Measurements from ENCODE around the gene NOTUM.
A peak's percentile ranks its signal among the peaks of the same experiment; 100 is the strongest.
"Not testable (repeated sequence)": the region's sequence is repeated elsewhere in the genome, so short reads cannot be mapped to it uniquely, and the experiment has no call there.

The NOTUM gene

DNA sequence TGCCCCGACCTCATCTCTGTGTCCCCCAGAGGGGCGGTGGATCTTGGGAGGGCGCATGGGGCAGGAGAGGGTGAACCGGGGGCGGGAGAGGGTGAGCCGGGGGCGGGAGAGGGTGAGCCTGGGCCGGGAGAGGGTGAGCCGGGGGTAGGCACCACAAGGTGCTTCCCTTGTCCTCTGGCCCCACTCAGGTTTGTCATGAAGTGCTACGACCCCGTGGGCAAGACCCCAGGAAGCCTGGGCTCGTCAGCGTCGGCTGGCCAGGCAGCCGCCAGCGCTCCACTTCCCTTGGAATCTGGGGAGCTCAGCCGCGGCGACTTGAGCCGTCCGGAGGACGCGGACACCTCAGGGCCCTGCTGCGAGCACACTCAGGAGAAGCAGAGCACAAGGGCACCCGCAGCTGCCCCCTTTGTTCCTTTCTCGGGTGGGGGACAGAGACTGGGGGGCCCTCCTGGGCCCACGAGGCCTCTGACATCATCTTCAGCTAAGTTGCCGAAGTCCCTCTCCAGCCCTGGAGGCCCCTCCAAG is 35.3 kb upstream of the NOTUM start:
- no peak for DNase-seq

GRCh38 chr17:81995463-81996231 is 34.7 kb upstream of the NOTUM start:
- DNase-seq = no peak

GRCh38 chr17:81994593-81995462 is 33.8 kb upstream of the NOTUM start:
- DNase-seq = no peak

DNA sequence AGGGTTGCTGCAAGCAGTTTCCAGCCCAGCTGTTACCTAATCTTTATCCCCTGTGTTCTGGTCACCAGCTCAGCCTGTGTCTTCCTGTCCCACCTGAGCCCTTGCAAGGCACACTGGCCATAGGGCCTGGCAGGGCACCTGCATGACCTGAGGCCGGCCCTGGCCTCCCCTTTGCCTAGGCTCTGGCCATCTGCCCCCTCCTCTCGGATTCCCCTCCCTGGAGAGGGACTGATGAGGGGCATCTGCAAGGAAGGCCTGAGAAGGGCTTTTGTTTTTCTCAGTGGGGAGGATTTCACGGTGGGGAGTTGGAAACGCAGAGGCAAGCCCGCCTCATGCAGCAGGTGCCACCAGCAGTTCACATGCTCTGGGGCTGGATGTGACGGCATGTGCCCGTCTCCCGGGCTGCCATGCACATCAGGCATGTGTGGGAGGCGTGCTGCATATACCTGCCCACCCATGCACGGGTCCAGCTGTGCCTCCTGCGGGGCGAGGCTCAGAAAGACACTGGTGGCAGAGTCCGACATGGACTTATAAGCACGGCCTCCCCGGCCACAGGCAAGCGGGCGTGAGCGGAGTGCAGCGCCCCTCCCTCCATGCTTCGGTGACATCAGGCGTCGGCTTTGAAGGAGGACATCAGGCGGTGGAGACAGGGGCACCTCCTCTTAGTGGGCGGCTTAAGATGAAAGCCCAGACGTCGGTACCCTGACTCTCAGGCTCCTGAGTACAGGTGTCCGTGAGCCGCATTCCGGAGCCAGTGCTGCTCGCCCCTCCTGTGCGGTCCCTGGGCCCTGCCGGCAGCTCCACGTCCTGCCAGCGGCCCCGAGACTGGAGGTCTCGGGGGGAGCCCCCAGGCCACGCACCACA is 33.0 kb upstream of the NOTUM start:
- DNase-seq = no peak

- DNase-seq = no peak
Observed at GRCh38 chr17:81992306-81993102, 31.5 kb upstream of the NOTUM start.

DNA sequence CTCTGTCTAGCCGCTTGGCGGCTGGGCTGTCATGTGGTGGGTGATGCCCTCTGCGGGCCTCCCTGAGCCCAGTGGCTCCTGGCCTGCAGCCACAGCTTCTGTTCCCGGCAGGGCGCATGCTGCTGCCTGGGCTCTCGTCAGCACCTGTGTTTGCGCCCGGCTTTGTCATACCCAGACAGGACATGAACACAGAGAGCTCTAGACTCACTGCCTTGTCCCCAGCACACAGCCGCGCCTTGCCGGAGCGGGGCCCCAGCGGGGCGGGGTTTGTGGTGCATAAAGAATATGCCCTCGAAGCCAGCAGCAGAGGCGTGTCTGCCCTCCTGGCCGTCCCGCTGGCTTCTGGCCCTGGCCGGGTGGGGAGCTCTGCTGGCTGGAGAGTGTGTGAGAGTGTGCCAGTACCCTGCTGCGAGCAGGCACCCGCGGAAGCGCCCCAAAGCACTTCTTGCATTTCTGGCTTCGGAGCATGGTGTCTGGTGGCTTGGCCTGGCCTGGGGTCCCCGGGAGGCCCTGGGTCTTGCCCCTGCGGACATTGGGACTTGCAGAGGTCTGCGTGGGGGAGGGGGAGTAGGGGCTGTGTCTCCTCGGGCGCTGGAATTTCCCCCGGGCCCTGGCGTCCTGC is 30.8 kb upstream of the NOTUM start:
- no peak for DNase-seq

DNA sequence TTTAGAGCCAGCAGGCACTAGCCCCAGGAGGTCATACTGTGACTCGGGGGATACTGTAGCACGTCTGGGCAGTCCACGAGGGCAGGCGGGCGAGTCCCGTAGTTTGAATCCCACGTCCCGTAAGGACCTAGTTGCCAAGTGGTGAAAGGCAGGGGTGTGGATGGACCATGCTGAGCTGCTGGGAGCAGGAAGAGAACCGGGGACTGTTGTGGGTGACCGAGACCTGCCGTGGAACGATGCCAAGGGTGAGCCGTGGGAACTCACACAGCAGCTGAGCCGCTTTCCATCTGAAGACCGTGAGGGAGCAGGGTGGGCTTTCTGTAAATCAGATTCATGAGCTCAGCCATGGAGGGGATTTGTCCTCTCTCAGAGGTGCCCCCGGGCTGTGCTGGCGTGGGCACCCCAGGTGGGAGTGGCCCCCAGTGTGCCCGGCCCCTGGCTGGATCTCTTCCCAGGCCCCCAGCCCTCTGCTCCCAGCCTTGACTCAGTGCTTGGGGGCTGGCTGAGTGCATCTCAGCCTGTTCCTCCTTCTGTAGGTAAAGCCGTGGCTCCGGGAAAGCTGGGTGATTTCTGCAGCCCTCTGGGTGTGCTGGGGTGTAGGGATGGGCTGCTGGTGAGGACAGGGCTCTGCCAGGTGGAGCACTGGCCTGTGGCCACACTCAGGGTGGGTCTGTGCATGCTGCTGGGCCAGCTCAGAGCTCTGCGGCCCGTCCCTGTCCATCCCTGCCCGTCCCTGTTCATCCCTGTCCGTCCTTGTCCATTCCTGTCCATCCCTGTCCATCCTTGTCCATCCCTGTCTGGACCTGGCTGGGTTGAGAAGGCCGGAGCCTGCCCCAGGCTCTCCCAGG is 30.1 kb upstream of the NOTUM start:
- DNase-seq = no peak

- no peak for DNase-seq
Observed at GRCh38 chr17:81987161-81987770, 26.3 kb upstream of the NOTUM start.

- DNase-seq = no peak
Observed at GRCh38 chr17:81986606-81987005, 25.6 kb upstream of the NOTUM start.

DNA sequence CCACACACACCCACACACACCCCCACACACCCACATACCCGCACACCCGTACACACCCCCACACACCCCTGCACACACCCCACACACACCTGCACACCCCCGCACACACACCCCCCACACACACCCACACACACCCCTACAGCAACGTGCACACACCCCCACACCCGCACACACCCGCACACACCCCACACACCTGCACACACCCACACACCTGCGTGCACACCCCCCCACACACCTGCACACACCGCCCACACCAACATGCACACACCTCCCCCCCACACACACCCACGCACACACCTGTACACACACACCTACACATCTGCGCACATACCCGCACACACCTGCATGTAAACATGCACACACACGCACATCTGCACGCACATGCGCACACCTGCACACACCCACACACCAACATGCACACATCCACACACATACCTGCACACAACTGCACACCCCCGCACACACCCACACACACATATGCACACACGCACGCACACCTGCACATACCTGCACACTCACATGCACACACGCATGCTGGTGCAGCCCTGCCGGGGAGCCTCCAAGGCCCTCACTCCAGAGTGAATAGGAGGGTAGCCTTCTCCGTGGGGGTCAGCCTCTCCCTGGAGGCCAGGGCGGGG is 23.9 kb upstream of the NOTUM start:
- no peak for DNase-seq

DNA sequence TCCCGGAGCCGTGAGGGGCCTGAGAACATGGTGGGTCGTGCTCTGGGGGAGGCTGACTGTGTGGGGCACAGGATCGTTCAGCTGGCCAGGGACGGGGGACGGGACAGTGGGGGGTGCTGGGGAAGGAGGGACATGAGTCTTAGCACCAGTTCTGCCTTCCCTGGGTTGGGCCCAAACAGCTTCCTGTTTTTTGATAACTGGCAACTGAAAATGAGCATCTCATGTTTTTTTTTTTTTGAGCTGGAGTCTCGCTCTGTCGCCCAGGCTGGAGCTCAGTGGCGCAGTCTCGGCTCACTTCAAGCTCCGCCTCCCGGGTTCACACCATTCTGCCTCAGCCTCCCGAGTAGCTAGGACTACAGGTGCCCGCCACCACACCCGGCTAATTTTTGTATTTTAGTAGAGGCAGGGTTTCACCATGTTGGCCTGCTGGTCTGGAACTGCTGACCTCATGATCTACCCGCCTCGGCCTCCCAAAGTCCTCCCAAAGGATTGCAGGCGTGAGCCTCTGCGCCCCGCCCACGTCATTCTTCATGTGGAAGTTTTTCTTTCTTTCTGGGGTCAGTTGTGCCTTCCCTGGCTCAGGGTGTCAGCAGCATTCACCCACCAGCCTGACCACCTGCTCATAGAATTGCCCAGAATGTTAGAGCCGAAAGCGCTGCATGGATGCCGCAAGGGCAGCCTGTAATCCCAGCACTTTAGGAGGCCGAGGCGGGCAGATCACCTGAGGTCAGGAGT is 22.8 kb upstream of the NOTUM start:
- DNase-seq = peak; percentile 35 to 39 (median 37)

- DNase-seq = no peak
Observed at GRCh38 chr17:81983011-81983638, 22.1 kb upstream of the NOTUM start.

GRCh38 chr17:81981511-81981910 is 20.5 kb upstream of the NOTUM start:
- DNase-seq = not testable (repeated sequence)

GRCh38 chr17:81980707-81981343 is 19.8 kb upstream of the NOTUM start:
- no peak for DNase-seq

GRCh38 chr17:81980122-81980521 is 19.1 kb upstream of the NOTUM start:
- DNase-seq = no peak

GRCh38 chr17:81978524-81979298 is 17.7 kb upstream of the NOTUM start:
- DNase-seq = no peak

DNA sequence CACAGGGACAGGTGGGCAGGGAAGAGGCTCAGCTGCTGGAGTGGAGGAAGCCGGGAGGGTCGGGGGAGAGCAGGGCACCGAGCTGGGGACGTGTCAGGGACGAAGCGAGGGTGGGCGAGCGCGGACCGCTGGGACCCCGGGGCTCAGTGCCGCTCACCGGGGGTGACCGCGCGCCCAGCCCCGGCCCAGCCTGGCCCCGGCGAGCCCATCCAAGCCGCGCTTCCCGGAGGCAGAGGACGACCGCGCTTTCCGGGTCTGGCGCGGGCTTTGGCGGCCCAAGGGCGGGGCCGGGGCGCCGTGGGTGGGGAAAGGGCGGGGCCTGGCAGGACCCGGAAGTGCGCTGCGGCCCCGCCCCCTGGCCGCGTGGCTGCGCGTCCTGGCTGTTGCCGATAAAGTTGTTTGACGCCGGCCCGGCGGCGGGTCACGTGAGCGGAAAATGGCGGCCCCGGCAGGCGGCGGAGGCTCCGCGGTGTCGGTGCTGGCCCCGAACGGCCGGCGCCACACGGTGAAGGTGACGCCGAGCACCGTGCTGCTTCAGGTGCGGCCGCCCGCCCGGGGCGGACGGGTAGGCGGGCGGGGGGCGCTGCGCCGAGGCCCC is 16.3 kb upstream of the NOTUM start, which contains the start of gene ASPSCR1:
TSS of gene ASPSCR1 (plus strand) at position 419 of the 598 bp plus-strand sequence. CDS start at position 437, 18 bp downstream.
- peak; percentile 95 to 99 (median 98) for DNase-seq

All from suppressor macrophage treated with lipopolysaccharide for 1 hour (primary cell).